Endothelial cell of umbilical vein (primary cell): Measurements from ENCODE around the gene TBCE. TPM values are rescaled to one million over a fixed set of nuclear protein-coding genes. Genes with fewer than 3 reads are reported as not detected.

Source experiments
- BruUV-seq: library from RNA; stranded (reverse); fragments of 400-500 nt; replicated peaks from 2 replicates; lab custom pipeline; 2021; lab: Mats Ljungman, UMichigan
- CTCF ChIA-PET: fragments of 300-600, 350-600 bp; sonication (Branson Sonifier 250); formaldehyde crosslinking; loops from one replicate; lab custom pipeline; 2021; ENCODE audit warnings: antibody characterized with exemption, inconsistent platforms; lab: Charles Lee
- POLR2A ChIA-PET: fragments of 300-600, 350-600 bp; sonication (Branson Sonifier 250); formaldehyde crosslinking; loops from one replicate; lab custom pipeline; 2021; ENCODE audit warnings: antibody characterized with exemption, inconsistent platforms; lab: Charles Lee
- DNase-seq: peaks from one replicate; pipeline ENCODE4 v3.0.0-alpha.2; 2011; ENCODE audit warnings: low read depth, low spot score
- FAIRE-seq: peaks from 2 replicates; lab custom pipeline; 2011; peaks lifted over from hg19 to GRCh38; lab: Jason Lieb, UNC
- H2AFZ ChIP-seq: 2 replicates; pipeline ENCODE4 v1.6.0; 2012; ENCODE audit warnings: low read depth, low read length, control low read depth, inconsistent platforms
- H3K27ac ChIP-seq: 2 replicates; pipeline ENCODE4 v1.5.1; 2011; ENCODE audit warnings: low read depth, mild to moderate bottlenecking, control low read depth, low read length, moderate library complexity; ENCODE audit not compliant: insufficient read depth
- H3K27me3 ChIP-seq, 2 experiments: 2 replicates each; pipeline versions ENCODE4 v1.6.0 to v1.6.1; 2011; ENCODE audit warnings: low read length in 2 of 2, mixed read lengths in 1 of 2; ENCODE audit not compliant: control insufficient read depth in 2 of 2, insufficient read depth in 2 of 2
- H3K36me3 ChIP-seq, 2 experiments: 2 replicates in 1 of 2; 3 replicates in 1 of 2; pipeline ENCODE4 v1.5.1; 2011; ENCODE audit warnings: low read length in 2 of 2, mild to moderate bottlenecking in 1 of 2, moderate library complexity in 1 of 2; ENCODE audit not compliant: control insufficient read depth in 2 of 2, insufficient read depth in 2 of 2; ENCODE audit errors: extremely low read depth in 1 of 2
- H3K4me1 ChIP-seq: 3 replicates; pipeline ENCODE4 v1.5.1; 2011; ENCODE audit warnings: mild to moderate bottlenecking, low read length; ENCODE audit not compliant: control insufficient read depth, insufficient read depth; ENCODE audit errors: extremely low read depth
- H3K4me2 ChIP-seq: 2 replicates; pipeline ENCODE4 v1.6.1; 2011; ENCODE audit warnings: low read length, control low read depth, mixed read lengths; ENCODE audit not compliant: insufficient read depth
- H3K4me3 ChIP-seq, 3 experiments: fragments of 200-600 bp in 1 of 3; sonication (generic), shearing (Covaris generic) in 1 of 3; replicated peaks in 1 of 3; 2 replicates each; pipeline ENCODE4 v1.5.1; 2011 to 2016; ENCODE audit warnings: control low read depth in 3 of 3, low read length in 3 of 3, mild to moderate bottlenecking in 2 of 3, inconsistent platforms in 1 of 3, low read depth in 1 of 3, moderate library complexity in 1 of 3; ENCODE audit not compliant: insufficient read depth in 1 of 3
- H3K79me2 ChIP-seq: 2 replicates; pipeline ENCODE4 v1.6.0; 2012; ENCODE audit warnings: low read length, inconsistent platforms; ENCODE audit not compliant: control insufficient read depth, insufficient read depth
- H3K9ac ChIP-seq: replicated peaks from 2 replicates; pipeline ENCODE3; 2011; ENCODE audit warnings: low read length, control low read depth; ENCODE audit not compliant: insufficient read depth; ENCODE audit errors: extremely low read depth
- H3K9me1 ChIP-seq: replicated peaks from 3 replicates; pipeline ENCODE4 v1.6.0; 2011; ENCODE audit warnings: mild to moderate bottlenecking, low read length; ENCODE audit not compliant: control insufficient read depth, insufficient read depth; ENCODE audit errors: extremely low read depth
- H3K9me3 ChIP-seq: replicated peaks from 2 replicates; pipeline ENCODE4 v1.5.1; 2012; ENCODE audit warnings: low read length, inconsistent platforms; ENCODE audit not compliant: control insufficient read depth, insufficient read depth
- H4K20me1 ChIP-seq: replicated peaks from 2 replicates; pipeline ENCODE3; 2011; ENCODE audit warnings: mild to moderate bottlenecking, low read length; ENCODE audit not compliant: control insufficient read depth, insufficient read depth; ENCODE audit errors: extremely low read depth
- CTCF ChIP-seq, 2 donors: IDR thresholded peaks; 1 replicate in 1 of 2; 2 replicates in 1 of 2; pipeline ENCODE4 v1.5.1; 2011; ENCODE audit warnings: low read length in 2 of 2, mild to moderate bottlenecking in 2 of 2, moderate library complexity in 2 of 2, control low read depth in 1 of 2, inconsistent platforms in 1 of 2, low read depth in 1 of 2; ENCODE audit not compliant: insufficient read depth in 1 of 2; ENCODE audit errors: extremely low read depth in 1 of 2
- EZH2 ChIP-seq: IDR thresholded peaks from 2 replicates; pipeline ENCODE4 v1.6.1; 2012; ENCODE audit warnings: borderline replicate concordance, low read depth, mild to moderate bottlenecking, moderate library complexity, low read length, inconsistent platforms; ENCODE audit not compliant: severe bottlenecking
- FOS ChIP-seq: IDR thresholded peaks from 2 replicates; pipeline ENCODE4 v1.6.1; 2011; ENCODE audit warnings: mild to moderate bottlenecking, low read length, moderate library complexity, borderline replicate concordance; ENCODE audit not compliant: insufficient read depth
- GATA2 ChIP-seq: IDR thresholded peaks from 2 replicates; pipeline ENCODE4 v1.7.0; 2011; ENCODE audit warnings: low read depth, mild to moderate bottlenecking, moderate library complexity, mixed read lengths, low read length; ENCODE audit not compliant: insufficient read length, insufficient read depth
- JUN ChIP-seq: IDR thresholded peaks from 2 replicates; pipeline ENCODE4 v1.6.1; 2011; ENCODE audit warnings: borderline replicate concordance, low read depth; ENCODE audit not compliant: insufficient read length, insufficient read depth
- MAX ChIP-seq: IDR thresholded peaks from 2 replicates; pipeline ENCODE4 v1.6.1; 2011; ENCODE audit not compliant: insufficient read depth, insufficient read length
- MYC ChIP-seq: IDR thresholded peaks from one replicate; pipeline ENCODE4 v1.6.1; 2011; ENCODE audit warnings: mild to moderate bottlenecking, low read depth, low read length
- POLR2A ChIP-seq: IDR thresholded peaks from 2 replicates; pipeline ENCODE4 v1.6.1; 2012; ENCODE audit warnings: low read depth, mild to moderate bottlenecking, control low read depth, low read length
- POLR2AphosphoS5 ChIP-seq: IDR thresholded peaks from 2 replicates; pipeline ENCODE4 v1.6.1; 2012; ENCODE audit warnings: low read depth, mild to moderate bottlenecking, control low read depth, low read length, moderate library complexity; ENCODE audit not compliant: insufficient read depth
- dilution Hi-C: fragments of 300-500 bp; cut with MboI; formaldehyde crosslinking; loops from one replicate; pipeline ENCODE4 v1.15.0; 2019; ENCODE audit warnings: low sequenced_read_pairs; ENCODE audit not compliant: extremely low pct_ligation_motif_present
- intact Hi-C: fragments of 100-400 bp; cut with micrococcal nuclease; formaldehyde crosslinking; loops from one replicate; pipeline ENCODE4 v1.10.0; 2022
- polyA plus RNA-seq, 4 experiments: library from polyadenylated mRNA; depleted of rRNA in 3 of 4; stranded (reverse) in 3 of 4; unstranded in 1 of 4; fragments of >200 nt; gene quantifications; 2 replicates each; pipeline versions ENCODE4 v1.2.1 to v1.2.3, GENCODE V29; 2011 to 2012; ENCODE audit warnings: missing spikeins in 1 of 4
- total RNA-seq: library from RNA; stranded (reverse); gene quantifications from 2 replicates; pipeline ENCODE4 v1.2.3, GENCODE V29; 2021

Gene TBCE
- total and polyA plus RNA-seq, 2 donors (not counting 3 experiments of a cell fraction or from before 2014, with no cell fraction given), result 13.7 to 32.6 TPM

- H3K27me3 ChIP-seq, result no peaks in the 10 kb centered on the region
- H3K9me3 ChIP-seq, result no peaks in the 10 kb centered on the region
- no peak overlapping the region for H3K27ac ChIP-seq
- peaks cover 35% of the 10 kb centered on the region for H3K79me2 ChIP-seq
- CTCF ChIA-PET, result interaction anchor here (2.2 kb wide), 1 partner anchor 16 kb away, joined by 7 read pairs; no protein-coding TSS in a partner anchor
- TF ChIP-seq FOS, result no peak
- TF ChIP-seq MYC, result no peak
- no peak for TF ChIP-seq POLR2AphosphoS5
- TF ChIP-seq EZH2, result no peak
- TF ChIP-seq JUN, result no peak
- no peak for TF ChIP-seq CTCF (IDR thresholded peaks at IDR 0.05; ENCODE audit: extremely low read depth in 1 of 2, insufficient read depth in 1 of 2, low read depth in 1 of 2, low read length in 2 of 2)
- no peak for TF ChIP-seq GATA2
- TF ChIP-seq POLR2A, result no peak
- no peak for TF ChIP-seq MAX
- DNase-seq (no peak), FAIRE-seq (no peak)
- no peak overlapping the region for H3K4me3 ChIP-seq
- dilution Hi-C loops, result no loop called here
- no peak overlapping the region for H3K9ac ChIP-seq
- no peaks in the 10 kb centered on the region for H3K4me1 ChIP-seq
- H2AFZ ChIP-seq, result no peak overlapping the region
- POLR2A ChIA-PET, result no interaction called here
- no peaks in the 10 kb centered on the region for H4K20me1 ChIP-seq
- intact Hi-C loops, result no loop called here
- no TSS peak for BruUV-seq
- no peaks in the 10 kb centered on the region for H3K36me3 ChIP-seq
- no peak overlapping the region for H3K4me2 ChIP-seq
- H3K9me1 ChIP-seq, result no peaks in the 10 kb centered on the region
Observed at GRCh38 chr1:235399661-235400060, 32.4 kb downstream of the TBCE start.
